SK-N-MC (cell line): ENCODE data around the gene NINL.

ENCODE experiments used
- EZH2 ChIP-seq: fragments of 200-600 bp; sonication (generic); IDR thresholded peaks from one replicate; pipeline ENCODE4 v1.6.1; 2017; ENCODE audit warnings: antibody characterized with exemption
- FOXP2 ChIP-seq: optimal IDR thresholded peaks from 2 replicates; pipeline ENCODE3; 2011; ENCODE audit warnings: mild to moderate bottlenecking, moderate library complexity; ENCODE audit not compliant: insufficient read depth; ENCODE audit errors: extremely low read length, control extremely low read depth
- POLR2AphosphoS5 ChIP-seq: IDR thresholded peaks from 2 replicates; pipeline ENCODE4 v1.6.1; 2012; ENCODE audit warnings: mild to moderate bottlenecking, low read depth, low read length, borderline replicate concordance

GRCh38 chr20:25408890-25409289 lies 176.4 kb downstream of the NINL start:
- no peak for TF ChIP-seq EZH2
- TF ChIP-seq POLR2AphosphoS5: no peak
- TF ChIP-seq FOXP2: no peak
